Measurements from ENCODE around the gene CACNA1E.

The CACNA1E gene

DNA sequence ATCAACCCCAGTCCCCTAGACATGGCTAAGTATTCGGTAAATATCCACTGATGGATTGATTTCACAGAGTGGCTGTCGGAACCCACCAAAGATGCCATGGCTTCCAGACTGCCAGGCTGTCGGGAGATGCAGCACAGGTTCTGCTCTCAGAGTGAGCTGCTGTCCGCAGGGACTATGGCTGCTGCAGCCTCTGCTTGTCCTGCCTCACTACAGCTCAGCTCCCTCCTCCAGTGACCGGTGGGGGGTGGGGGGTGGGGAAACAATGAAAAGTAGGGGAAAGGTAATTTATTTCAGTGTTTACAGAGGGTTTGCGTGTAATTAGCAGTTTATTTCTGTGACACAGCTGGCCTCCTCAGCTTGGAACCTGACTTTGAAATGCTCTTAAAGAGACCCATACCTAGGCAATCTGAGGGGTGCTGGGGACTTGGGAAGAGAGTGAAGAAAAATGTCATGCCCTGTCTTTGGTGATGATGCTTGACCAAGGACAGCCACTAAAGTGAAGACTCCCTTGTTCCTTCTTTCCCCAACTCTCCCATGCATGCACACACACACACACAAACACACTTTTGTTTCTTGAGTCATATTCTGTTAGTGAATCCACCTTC lies 109.0 kb downstream of the CACNA1E start:
- no peak for DNase-seq

DNA sequence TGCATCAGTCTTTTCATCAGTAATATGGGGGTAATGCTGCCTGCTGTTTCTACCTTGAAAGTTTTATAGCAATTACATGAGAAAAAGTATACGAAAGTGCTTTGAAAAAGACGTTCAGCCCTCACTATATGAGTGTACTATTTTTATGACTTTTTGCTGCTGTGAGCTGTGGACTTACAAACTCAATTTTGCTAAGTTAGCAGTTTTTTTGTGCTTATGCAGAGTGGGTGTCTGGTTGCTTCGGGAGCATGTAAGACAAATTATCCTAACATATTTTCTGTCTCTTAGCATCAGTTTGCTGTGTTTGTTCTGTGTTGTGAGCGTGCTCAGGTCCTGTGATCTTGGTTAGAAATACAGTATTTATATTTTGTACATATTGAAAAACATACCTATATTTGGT lies 109.7 kb downstream of the CACNA1E start:
- DNase-seq = no peak

DNA sequence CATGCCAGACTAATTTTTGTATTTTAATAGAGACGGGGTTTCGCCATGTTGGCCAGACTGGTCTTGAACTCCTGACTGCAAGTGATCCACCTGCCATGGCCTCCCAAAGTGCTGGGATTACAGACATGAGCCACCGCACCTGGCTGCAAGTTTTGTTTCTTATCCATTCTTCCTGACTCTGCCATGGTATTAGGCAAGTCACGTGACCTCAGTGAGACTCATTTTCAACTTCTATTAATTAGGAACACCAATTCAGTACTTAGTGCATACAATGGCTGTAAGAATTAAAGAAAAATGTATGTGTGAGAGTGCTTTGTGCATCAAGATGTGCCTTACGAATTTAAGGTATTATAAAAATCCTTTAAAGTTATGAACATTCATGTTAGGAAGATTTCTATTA lies 111.2 kb downstream of the CACNA1E start:
- no peak for DNase-seq

DNA sequence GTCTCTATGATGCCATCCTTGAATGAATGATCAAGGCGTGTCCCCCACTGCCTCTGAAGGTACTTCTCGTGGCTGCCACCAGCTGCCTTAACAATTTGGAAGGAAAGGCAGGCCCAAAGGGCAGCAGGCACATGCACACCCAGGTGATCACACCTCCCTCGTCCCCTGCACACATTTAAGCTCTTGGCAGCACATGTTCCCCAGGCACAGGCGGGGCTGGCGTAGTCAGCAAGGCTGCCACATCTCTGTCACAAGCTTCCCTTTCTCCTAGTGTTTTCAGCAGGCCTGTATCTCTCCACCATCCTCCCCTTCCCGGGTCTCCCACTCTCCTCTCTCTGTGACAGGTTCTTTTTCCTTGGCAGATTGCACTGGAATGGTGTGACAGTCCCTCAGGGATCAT lies 111.9 kb downstream of the CACNA1E start:
- DNase-seq = no peak

DNA sequence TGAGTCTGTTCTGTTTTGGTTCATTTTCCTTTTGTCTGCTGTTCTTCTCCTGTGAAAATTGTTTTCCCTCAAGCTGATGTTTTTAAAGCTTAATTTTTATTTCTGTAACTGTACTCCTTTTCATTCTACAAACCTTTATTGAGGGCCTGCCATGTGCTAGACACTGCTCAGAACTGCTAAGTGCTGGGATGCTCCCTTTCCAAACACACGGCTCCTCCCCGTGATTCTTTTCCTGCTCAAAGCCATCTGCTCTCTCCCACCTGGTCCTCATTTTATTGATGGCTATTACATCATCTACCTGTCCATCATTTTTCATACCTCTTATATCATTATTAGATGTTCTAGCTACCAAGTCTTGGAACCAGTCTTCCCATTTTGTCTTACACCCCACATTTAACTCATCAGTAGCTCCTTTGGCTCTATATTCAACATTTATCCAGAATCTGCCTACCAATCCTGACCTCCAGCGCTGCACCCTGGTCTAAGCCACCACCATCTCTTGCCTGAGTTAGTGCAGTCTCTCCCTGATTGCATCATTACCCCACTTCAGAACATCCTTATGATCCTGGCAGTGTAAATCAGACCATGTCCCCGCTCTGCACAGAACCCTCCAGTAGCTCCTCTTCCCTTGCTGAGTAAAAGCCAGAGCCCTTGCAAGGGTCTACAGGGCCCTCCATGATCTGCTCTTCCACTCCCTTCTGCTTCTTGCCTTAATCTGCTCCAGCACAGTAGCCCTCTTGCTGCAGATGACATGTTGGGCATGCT lies 118.1 kb downstream of the CACNA1E start:
- DNase-seq = no peak

DNA sequence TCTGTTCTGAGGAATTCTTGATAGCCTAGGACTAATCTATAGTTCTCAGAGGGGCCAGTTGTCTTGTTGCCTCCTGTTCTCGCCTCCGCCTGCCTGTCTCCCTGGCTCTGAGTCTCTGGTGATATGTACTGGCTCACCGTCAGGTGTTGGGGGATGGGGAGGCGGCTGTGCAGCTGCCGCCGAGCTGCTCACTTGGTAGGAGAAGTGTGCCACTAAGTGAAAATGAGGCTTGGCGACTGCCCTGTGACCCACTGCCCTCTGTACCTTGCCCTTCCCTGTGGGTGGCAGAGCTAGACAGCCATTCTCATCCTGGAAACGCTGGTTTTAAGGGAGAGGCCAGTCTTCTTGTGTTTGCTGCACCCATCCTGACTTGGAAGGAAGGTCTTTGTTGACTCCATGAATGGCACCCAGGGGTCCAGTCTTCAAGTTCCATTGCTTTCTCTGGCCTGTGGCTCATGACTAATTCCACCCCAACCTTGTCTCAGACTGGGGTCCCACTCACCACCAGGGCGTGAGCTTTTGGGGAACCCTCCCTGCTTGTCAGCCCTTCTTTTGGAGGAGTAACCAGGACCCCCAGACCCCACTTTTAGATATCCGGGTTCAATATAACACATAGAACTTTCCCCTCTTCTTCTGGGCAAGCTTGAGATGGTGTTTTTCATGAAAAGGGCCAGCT lies 120.6 kb downstream of the CACNA1E start:
- DNase-seq = no peak

DNA sequence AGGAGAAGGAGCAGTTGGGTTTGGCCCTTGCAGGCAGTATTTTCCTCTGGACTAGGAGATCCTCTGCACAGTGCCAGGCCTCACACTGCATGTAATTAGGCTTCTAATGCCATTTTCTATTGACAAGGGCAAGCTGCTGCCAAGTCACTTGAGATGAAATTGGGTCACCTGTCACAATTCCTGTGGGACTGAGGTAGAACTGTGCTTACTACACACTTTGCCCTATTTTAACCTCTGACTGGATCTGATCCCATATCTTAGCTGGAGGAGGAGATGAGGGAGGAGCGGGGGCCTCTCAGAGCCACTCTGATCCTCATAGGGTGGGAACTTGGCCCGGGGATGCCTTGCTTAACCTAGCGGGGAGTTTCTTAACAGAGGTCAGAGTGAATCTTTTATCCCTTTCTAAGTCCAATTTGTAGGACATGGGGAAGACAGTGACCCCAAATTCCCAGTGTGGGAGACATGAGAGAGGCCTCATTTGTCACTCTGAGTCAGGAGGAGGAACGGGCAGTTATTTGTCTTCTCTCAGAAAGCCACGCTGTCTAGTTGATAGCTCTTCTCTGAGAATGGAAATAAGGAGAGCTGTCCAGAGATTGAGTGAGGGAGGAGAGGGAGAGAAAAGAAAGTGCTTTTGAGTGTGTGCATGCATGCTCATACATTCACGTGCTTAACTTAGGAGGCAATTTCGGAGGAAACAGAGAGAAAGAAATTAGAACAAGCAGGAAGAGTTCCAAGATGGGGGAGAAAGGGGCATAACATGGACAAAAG lies 121.3 kb downstream of the CACNA1E start:
- no peak for DNase-seq

DNA sequence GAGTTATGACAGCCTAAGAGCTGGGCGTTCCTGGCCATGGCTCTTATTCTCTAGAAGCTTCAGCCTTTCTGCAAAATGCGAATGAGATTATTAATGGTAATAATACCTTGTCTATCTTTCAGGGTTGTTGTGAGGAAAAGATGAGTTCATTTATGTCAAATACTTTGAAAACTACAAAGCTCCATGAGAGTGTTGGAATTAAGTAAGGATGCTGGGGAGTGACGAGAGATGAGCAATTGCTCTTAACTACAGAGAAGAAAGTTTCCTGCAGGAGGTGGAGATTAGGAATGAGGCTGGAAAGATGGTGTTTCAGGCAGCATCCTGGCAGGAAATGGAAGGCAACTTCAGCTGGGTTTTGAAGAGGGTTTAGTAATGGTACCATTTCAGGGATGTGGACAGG lies 124.2 kb downstream of the CACNA1E start:
- DNase-seq = no peak

DNA sequence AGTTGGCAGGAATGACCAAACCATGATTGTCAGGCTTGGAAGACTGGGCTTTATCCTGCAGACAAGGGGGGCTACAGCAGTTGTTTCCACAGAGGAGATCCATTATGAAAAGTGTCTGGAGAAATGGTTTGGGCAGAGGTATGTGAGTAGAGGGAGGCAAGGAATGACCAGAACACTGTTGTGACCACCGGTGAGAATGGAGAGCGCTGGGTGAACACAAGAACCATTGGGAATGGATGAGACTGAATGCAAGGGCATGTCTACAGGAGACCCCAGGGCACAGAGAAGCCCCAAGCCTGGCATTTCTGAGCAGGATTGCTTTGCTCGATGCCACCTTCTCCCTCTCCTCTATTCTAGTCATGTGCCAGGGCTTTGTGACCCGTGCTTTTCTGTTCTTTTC lies 125.1 kb downstream of the CACNA1E start:
- DNase-seq = no peak

DNA sequence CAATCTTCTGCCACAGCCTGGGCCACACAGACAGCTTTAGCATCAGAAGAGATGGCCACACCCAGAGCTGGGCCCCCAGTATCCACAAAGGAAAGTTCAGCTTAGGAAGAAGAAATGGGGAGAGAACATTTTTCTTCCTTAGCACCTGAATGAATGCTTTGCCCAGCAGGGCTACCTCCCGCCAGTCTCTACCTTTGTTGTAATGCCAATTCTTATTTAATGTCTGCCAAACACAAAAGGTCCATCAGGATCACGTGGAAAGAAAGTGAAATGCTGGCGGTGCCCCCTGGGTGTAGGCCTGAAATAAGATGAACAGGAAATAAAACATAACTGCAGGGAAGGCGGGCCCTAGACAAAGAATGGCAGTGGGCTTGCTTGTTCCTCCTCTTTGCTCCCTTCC lies 125.6 kb downstream of the CACNA1E start:
- DNase-seq = no peak

DNA sequence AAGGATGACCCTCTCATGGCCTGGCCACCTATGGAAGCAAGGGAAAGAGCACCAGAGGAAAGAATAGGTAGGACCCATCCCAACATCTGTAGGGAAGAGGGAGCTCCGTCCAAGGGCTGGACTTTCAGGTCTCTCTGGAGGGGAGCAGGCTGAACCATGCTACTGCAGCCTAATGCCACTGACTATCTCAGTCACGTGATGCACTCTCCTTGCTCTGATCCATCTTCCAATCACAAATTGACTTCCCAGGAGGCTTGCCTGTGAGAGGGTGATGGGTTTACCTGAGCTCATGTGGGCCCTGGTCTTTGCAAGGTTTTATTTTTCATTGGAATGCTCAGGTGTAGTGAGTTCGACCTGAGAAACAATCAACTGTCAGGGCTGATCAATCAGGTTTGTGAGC lies 128.8 kb downstream of the CACNA1E start:
- no peak for DNase-seq

DNA sequence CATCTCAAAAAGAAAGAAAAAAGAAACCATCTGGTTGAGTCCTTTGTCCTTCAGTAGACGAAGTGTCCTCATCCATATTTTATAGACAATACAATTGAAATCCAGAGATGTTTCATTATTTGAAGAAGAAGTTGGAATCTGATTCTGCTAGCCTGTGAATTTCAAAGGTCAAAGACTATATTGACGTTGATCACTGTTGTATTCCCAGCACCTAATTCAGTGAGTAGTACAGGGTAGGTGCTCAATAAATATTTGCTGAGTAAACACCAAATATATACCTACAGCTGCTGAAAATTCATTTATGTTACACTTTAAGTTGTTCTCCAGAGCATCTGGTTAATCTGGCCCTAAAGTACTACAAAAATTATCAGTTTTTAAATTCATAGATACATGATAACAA lies 135.2 kb downstream of the CACNA1E start:
- no peak for DNase-seq

DNA sequence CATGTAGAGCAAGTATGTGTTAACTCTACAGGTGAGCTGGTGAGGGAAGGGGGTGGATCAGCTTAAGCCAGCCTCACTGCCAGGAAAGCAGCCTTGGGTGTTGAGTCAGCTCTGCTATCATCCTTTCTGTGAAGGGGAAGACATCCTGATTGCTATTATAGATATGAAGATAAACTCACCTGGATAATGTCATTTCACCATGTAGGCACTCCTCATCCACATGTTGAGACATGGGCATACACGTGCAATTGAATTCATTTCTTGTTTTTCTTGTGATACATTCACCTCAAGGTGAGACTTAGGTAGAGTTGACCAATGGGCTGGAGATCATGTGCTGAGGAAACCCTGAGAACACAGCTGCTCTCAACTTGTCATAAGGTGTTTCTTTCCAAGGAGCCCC lies 136.9 kb downstream of the CACNA1E start:
- no peak for DNase-seq

DNA sequence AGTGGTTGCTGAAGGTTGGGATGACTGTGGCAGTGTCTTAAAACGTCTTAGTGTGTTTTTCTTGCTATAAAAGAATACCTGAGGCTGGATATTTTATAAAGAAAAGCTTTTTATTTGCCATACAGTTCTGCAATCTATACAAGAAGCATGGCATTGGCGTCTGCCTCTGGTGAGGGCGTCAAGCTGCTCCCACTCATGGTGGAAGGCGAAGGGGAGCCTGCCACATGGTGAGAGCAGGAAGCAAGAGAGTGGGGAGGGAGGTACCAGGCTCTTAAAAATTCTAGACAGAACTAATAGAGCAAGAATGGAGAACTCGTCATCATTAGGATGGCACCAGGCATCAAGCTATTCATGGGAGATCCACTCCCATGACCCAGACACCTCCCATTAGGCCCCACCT lies 140.5 kb downstream of the CACNA1E start:
- DNase-seq = no peak

DNA sequence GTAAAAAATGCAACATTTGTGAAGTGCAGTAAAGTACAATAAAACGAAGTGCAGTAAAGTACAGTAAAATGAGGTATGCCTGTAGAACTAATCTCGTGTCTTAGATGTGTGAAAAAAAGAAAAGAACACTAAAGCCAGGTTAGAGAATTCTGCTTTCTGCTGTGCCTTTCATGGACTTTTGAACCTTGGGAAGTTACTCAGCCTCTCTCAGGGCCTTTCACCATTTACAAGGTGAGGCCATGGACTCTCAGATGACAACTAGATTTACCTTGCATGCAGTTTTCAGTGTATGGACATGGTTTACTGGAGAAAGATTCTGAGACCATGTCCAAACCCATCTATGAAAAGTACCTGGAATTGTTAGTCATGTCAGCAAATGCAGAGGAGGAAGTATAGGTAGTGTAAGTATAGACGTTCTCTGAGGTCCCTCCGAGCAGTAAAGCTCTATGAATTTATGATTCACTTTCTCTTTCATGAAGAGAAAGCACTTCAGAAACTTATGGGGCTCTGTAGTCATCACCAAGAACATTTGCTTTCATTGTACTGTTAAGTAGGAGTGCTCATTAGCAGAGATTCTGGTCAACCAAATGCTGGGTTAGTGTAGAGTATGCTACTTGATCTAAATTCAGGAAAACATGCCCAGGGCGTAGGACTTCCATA lies 143.1 kb downstream of the CACNA1E start:
- DNase-seq = no peak

DNA sequence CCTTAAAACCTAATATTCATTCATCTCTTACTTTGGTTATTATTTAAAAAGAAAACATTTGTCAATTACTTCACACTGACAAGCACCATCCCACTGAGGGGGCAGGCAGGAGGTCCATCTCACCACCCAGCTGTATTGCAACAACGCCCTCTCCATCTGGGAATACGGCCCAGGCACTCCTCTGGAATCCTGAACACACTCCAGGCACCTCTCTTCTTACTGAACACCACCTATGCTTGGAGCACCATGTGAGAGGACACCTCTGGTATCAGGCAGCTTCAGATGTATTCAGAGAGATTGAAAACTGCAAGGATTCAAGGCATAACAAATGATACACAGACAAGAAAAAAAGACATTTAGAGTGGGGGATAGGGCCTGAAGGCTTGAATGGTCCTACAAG lies 147.1 kb downstream of the CACNA1E start:
- DNase-seq = no peak

DNA sequence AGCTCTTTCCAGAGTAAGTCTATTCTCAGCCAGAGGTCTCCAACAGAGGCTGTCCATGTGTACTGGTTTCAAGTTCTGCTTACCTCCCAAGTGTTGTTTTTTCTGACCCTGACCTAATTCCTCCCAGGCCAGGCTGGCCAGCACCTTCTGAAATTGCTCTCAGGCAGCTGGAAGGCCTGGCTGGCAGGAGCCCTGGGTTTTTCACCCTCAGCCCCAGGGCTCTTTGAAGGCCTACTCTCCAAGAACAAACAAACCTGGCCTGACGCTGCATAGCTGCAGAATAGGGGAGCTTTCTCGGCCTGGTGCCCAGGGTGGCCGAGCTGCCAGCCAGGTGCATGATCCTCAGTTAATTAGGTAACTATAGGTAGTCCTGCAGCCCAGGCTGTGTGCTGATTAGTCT lies 147.5 kb downstream of the CACNA1E start:
- DNase-seq = no peak

DNA sequence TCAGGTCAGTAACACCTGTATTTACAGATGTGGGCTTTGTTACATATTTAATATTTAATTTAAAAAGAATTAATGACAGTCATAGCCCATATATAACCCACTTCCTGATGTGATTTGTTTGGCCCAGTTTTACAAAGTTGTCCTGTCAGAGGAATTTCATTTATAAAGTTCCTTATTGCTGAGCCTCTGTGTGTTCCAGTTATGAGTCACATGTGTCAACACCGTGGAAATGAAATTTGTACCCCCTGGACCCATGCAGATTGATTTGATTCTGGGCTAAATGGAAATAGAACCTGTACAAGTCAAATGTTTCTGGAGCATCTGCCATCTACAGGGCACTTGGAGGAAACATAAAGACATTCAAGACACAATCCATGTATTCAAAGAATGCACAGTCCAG lies 149.2 kb downstream of the CACNA1E start:
- DNase-seq = no peak

DNA sequence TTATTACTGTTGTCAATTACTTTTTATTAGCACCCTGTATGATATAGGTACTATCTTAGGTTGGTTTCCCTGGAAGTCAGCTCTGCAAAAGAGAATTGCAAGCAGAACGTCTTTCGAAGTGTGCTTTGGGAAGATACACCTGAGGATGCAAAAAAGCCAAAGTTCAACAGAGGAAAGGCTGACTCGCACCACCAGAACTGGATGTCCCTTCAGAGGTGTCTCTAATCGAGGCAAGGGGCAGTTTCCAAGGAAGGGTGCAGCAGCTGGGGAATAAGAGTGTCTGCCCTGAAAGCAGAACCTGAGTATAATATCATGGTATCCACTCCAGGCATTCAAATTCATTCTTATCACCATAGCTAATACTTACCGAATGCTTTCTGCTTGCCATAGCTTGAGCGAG lies 149.6 kb downstream of the CACNA1E start:
- DNase-seq = no peak

DNA sequence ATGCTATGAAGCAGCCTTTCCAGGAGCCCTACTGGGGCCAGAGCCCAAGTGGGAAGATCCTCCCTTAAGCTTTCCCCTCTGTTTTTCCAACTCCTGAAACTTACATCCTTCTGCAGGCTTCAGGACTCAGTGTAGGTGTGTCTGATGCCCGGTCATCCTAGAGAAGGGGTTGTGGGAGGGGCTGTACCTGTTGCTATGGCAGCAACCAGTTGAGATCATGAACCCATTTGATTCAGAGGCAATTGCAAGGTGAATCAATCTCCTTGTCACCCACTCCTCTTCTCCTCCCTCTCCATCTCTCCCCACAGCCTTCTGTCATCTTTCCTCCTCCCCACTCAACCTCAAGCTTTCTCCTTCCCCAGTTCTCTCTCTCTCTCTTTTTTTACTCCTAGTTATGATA lies 151.8 kb downstream of the CACNA1E start:
- no peak for DNase-seq

DNA sequence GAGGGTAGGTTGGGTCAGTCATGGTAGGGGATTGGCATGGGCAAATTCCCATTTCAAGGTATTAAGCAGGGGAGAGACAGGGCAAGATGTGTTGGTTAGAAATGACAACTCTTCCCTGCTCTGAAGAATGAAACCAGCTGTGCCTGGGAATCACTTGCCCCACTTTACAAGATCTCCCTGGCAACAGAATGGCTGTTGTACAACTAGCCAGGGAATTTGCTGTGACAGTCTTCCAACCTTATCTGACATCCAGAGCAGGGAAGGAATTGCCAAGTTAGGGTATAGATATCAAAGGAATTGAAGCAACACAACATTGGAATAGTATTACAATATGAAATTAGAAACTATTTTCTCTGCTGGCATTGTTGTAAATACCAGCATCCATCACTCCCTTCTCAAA lies 154.7 kb downstream of the CACNA1E start:
- no peak for DNase-seq

DNA sequence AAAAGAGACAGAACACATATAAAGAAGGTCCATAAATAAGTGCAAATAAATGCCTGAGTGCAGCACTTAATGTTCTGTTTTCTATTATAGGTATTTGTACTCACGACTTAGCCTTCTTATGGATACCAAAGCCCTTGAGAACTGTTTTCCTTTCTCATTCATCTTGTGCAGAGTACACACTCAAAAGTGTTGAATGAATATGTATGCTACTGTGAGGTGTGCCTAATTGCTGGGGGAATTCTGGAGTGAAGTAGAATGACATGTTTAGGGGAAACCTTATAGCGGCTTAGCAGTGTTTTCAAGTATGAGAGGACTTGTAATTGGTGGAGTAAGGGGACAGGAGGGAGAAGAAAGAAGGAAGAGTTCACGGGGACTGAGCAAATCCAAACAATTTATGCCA lies 157.6 kb downstream of the CACNA1E start:
- DNase-seq = no peak

DNA sequence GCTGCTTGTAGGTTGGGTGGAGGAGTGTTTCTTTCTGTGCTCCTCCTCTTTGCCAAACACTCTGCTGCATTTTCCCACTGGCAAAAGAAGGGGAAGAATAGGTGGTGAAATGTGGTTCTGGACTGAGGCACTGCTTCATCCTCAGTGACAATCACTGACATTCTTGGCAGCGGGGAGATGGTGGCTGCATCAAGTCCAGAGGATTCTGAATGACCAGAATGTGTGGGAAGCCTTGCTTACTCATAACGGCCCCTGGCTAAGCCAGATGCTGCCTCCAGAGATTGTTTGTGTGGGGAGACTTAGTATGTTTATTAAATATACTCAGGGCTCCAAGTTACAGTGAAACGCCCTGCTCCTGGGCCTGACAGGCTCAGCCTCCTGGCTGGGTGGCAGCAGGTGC lies 160.3 kb downstream of the CACNA1E start:
- DNase-seq = no peak
